Left ventricle myocardium inferior (tissue), 1 donor: ENCODE results near the gene CMTM6. TPM values are rescaled to one million over a fixed set of nuclear protein-coding genes. Genes with fewer than 3 reads are reported as not detected.
"Not testable (repeated sequence)": the region's sequence is repeated elsewhere in the genome, so short reads cannot be mapped to it uniquely, and the experiment has no call there.

Experiments used
- DNase-seq: peaks from one replicate; pipeline ENCODE4 v3.0.0-alpha.2; 2020
- H3K27ac ChIP-seq: fragments of 200-600 bp; replicated peaks from 2 replicates; pipeline ENCODE4 v1.8.0; 2021
- H3K27me3 ChIP-seq: fragments of 200-600 bp; 2 replicates; pipeline ENCODE4 v1.8.0; 2021; ENCODE audit warnings: low read depth
- H3K36me3 ChIP-seq: fragments of 200-600 bp; 2 replicates; pipeline ENCODE4 v1.8.0; 2021
- H3K4me1 ChIP-seq: fragments of 200-600 bp; 2 replicates; pipeline ENCODE4 v1.8.0; 2021
- H3K4me3 ChIP-seq: fragments of 200-600 bp; 2 replicates; pipeline ENCODE4 v1.8.0; 2021; ENCODE audit warnings: mild to moderate bottlenecking, moderate library complexity
- H3K9me3 ChIP-seq: fragments of 200-600 bp; replicated peaks from 2 replicates; pipeline ENCODE4 v1.8.0; 2021
- CTCF ChIP-seq: fragments of 200-600 bp; IDR thresholded peaks from 2 replicates; pipeline ENCODE4 v1.8.0; 2021; ENCODE audit warnings: antibody characterized with exemption, mild to moderate bottlenecking, borderline replicate concordance
- intact Hi-C: fragments of 100-400 bp; cut with micrococcal nuclease; formaldehyde crosslinking; loops from one replicate; pipeline ENCODE4 v1.11.0; 2022
- total RNA-seq: library from RNA; stranded (reverse); fragmentation: NEBNext Ultra II Directional; extraction: Animal tissue kit (Norgen Biotek cat#: 25700); gene quantifications from one replicate; pipeline ENCODE4 v1.2.1, GENCODE V29; 2021
- donor health status: DM: no; HTN: yes; CAD: no; lungs with severe emphysema.

CMTM6 gene
- total RNA-seq, 1 donor from 2014 or later = 10.9 TPM

DNA sequence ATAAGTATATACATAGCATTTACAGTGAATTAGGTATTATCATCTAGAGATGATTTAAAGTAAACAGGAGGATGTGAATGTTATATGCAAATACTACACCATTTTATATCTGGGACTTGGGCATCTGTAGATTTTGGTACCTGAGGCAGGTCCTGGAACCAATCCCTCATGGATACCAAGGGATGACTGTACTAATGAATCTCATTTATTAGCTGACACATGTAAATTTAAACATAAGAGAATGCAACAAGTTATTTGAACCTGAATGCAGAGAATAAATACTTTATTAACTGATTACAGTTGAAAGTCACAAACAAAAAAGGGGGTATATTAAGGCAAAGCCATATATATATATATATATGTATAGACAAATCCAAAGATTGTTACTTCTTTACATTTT lies 23.1 kb upstream of the CMTM6 start:
- no peak for DNase-seq
- TF ChIP-seq CTCF = no peak
- H3K36me3 ChIP-seq = peaks cover 71% of the 10 kb centered on the region
- H3K27me3 ChIP-seq = no peaks in the 10 kb centered on the region
- no peaks in the 10 kb centered on the region for H3K4me1 ChIP-seq
- intact Hi-C loops = no loop called here
- H3K9me3 ChIP-seq = peaks cover 6% of the 10 kb centered on the region
- H3K27ac ChIP-seq = no peak overlapping the region
- no peak overlapping the region for H3K4me3 ChIP-seq

DNA sequence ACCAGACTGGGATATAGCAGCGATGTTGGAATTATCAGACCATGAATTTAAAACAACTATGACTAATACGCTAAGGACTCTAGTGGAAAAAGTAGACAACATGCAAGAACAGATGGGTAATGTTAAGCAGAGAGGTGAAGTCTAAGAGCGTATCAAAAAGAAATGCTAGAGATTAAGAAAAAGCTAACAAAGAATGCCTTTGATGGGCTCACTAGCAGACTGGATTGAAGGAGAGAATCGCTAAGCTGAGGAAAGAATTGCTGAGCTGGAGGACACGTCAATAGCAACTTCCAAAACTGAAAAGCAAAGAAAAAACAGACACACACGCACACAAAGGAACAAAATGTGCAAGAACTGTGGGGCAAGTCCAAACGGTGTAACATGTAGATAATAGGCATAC lies 20.0 kb upstream of the CMTM6 start:
- TF ChIP-seq CTCF = no peak
- no peak overlapping the region for H3K27ac ChIP-seq
- intact Hi-C loops = no loop called here
- H3K4me1 ChIP-seq = no peaks in the 10 kb centered on the region
- peaks cover 45% of the 10 kb centered on the region for H3K36me3 ChIP-seq
- no peak overlapping the region for H3K4me3 ChIP-seq
- H3K9me3 ChIP-seq = peaks cover 6% of the 10 kb centered on the region
- no peak for DNase-seq
- H3K27me3 ChIP-seq = no peaks in the 10 kb centered on the region

DNA sequence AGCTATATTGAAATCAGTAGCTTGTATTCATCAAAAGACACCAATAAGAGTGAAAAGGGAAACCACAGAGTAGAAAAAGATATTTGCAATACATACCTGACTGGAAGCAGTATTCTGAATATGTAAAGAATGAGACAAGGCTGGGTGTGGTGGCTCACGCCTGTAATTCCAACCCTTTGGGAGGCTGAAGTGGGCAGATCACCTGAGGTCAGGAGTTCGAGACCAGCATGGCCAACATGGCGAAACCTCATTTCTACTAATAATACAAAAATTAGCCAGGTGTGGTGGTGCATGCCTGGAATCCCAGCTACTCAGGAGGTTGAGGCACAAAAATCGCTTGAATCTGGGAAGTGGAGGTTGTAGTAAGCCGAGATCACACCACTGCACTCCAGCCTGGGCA lies 16.3 kb upstream of the CMTM6 start:
- H3K4me1 ChIP-seq, H3K27ac ChIP-seq, DNase-seq, H3K9me3 ChIP-seq, H3K4me3 ChIP-seq, H3K36me3 ChIP-seq, H3K27me3 ChIP-seq: not testable (repeated sequence)
- intact Hi-C loops = loop anchor here (5.0 kb wide), 1 partner anchor 138 kb away; no protein-coding TSS in a partner anchor

GRCh38 chr3:32516751-32517150 lies 14.1 kb upstream of the CMTM6 start:
- intact Hi-C loops = loop anchor here (5.0 kb wide), 1 partner anchor 141 kb away; no protein-coding TSS in a partner anchor
- not testable (repeated sequence) for H3K27me3 ChIP-seq, H3K36me3 ChIP-seq, H3K4me1 ChIP-seq, H3K9me3 ChIP-seq, DNase-seq, H3K4me3 ChIP-seq, H3K27ac ChIP-seq

DNA sequence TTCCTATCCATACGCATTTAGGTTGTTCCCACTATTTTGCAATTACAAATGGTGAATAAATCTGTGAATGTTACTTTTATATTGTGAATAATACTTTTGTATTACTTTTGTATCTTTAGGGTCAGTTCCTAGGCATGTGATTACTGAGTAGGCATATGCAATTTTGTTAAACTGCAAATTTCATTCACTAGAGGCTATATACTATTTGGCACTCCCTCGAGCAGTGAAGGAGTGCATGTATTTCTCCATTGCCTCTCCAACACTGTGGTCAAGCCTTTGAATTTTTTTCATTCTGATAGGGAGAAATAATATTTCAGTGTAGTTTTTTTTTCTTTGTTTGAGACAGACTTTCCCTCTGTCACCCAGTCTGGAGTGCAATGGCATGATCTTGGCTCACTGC lies 8.4 kb upstream of the CMTM6 start:
- intact Hi-C loops = no loop called here
- DNase-seq = no peak
- TF ChIP-seq CTCF = no peak
- no peaks in the 10 kb centered on the region for H3K9me3 ChIP-seq
- H3K27ac ChIP-seq = no peak overlapping the region
- peaks cover 3% of the 10 kb centered on the region for H3K4me1 ChIP-seq
- no peaks in the 10 kb centered on the region for H3K36me3 ChIP-seq
- H3K4me3 ChIP-seq = no peak overlapping the region
- H3K27me3 ChIP-seq = no peaks in the 10 kb centered on the region

DNA sequence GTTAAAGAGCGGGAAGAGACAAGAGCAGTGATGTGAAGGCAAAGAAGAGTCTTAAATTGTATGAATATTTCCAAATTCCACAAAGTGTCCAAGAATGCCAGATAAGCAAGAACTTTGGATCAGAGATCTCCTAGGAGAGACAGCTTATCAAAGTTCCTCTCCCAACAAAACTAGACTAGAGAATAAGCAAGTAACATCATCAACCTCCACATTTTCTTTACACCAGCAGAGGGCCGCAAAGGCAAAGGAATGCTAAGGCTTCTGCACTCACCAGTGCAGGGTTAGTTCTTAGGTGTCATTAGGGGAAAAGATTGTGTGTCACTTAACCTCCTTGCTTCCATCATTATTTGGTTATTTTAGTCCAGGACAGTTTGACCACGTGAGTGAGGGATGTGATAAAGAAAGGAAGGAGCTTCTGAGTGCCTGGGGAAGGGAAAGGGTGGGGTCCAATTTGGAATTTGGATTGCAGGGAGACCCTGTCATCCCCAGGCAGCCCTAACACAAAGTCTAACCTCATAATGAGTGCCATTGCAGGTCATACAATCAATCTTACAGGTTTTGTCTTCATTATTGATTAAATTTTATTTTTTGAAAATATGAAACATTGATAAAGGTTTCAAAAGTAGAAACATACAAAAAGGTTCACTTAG lies 7.5 kb upstream of the CMTM6 start:
- peak; percentile 76 for TF ChIP-seq CTCF
- H3K27me3 ChIP-seq = no peaks in the 10 kb centered on the region
- DNase-seq = peak; percentile 34
- H3K36me3 ChIP-seq = no peaks in the 10 kb centered on the region
- no peak overlapping the region for H3K4me3 ChIP-seq
- intact Hi-C loops = no loop called here
- no peaks in the 10 kb centered on the region for H3K9me3 ChIP-seq
- H3K4me1 ChIP-seq = peaks cover 3% of the 10 kb centered on the region
- H3K27ac ChIP-seq = no peak overlapping the region
